Right lobe of liver (tissue), 4 donors: ENCODE data around the gene PARP9.
"Not testable (repeated sequence)": the region's sequence is repeated elsewhere in the genome, so short reads cannot be mapped to it uniquely, and the experiment has no call there.

Experiments
- POLR2A ChIP-seq: fragments of 450-650 bp; IDR thresholded peaks from one replicate; pipeline ENCODE4 v1.6.1; 2017; ENCODE audit warnings: antibody characterized with exemption, mild to moderate bottlenecking
- TF ChIP-seq, protein P1 (sequence below), 4 donors: fragments of 200-600 bp in 3 of 4; fragments of 450-650 bp in 1 of 4; IDR thresholded peaks; one replicate each; pipeline versions ENCODE4 v1.5.1 to v1.8.0; 2016 to 2022; ENCODE audit warnings: antibody characterized with exemption in 4 of 4, mild to moderate bottlenecking in 2 of 4
- donor health status: DM: no; HTN: no; CAD: no.
- donor health status: DM: no; HTN: no; CAD: no.
- donor health status: DM: no; HTN: yes; CAD: no.

DNA sequence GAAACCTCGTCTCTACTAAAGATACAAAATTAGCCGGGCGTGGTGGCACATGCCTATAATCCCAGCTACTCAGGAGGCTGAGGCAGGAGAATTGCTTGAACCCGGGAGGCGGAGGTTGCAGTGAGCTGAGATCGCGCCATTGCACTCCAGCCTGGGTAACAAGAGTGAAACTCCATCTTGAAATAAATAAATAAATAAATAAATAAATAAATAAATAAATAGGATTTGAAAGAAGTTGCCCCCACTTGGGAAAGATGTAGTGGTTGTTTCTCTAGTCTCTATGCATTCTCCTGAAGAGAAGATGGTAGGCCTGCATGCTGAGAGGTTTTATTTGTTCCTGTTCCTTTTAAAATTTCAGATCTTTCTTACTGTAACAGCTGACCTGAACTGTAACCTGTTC, 4.0 kb upstream of the PARP9 start:
- TF ChIP-seq POLR2A: not testable (repeated sequence)
- TF ChIP-seq, protein P1, sequence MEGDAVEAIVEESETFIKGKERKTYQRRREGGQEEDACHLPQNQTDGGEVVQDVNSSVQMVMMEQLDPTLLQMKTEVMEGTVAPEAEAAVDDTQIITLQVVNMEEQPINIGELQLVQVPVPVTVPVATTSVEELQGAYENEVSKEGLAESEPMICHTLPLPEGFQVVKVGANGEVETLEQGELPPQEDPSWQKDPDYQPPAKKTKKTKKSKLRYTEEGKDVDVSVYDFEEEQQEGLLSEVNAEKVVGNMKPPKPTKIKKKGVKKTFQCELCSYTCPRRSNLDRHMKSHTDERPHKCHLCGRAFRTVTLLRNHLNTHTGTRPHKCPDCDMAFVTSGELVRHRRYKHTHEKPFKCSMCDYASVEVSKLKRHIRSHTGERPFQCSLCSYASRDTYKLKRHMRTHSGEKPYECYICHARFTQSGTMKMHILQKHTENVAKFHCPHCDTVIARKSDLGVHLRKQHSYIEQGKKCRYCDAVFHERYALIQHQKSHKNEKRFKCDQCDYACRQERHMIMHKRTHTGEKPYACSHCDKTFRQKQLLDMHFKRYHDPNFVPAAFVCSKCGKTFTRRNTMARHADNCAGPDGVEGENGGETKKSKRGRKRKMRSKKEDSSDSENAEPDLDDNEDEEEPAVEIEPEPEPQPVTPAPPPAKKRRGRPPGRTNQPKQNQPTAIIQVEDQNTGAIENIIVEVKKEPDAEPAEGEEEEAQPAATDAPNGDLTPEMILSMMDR (IDR thresholded peaks at IDR 0.05): not testable (repeated sequence)
